GM19035 (cell line): ENCODE results near the gene NEK11.
"Not testable (repeated sequence)": the region's sequence is repeated elsewhere in the genome, so short reads cannot be mapped to it uniquely, and the experiment has no call there.

Experiments used
- ATAC-seq: cut with Tn5 transposase; IDR thresholded peaks from one replicate; pipeline ENCODE4 v1.9.1; 2021; ENCODE audit not compliant: unreplicated experiment

NEK11 gene

GRCh38 chr3:131353986-131354385 lies 327.3 kb downstream of the NEK11 start:
- ATAC-seq, result no peak

GRCh38 chr3:131356006-131356595 lies 329.4 kb downstream of the NEK11 start:
- ATAC-seq, result no peak

- no peak for ATAC-seq
These were observed 330.6 kb downstream of the NEK11 start for GRCh38 chr3:131357275-131357674.

GRCh38 chr3:131360191-131360755 lies 333.6 kb downstream of the NEK11 start:
- ATAC-seq, result no peak

- ATAC-seq, result not testable (repeated sequence)
These were observed 334.4 kb downstream of the NEK11 start for GRCh38 chr3:131361066-131361463.

GRCh38 chr3:131361464-131362421 lies 335.1 kb downstream of the NEK11 start:
- ATAC-seq, result peak; percentile 85

- no peak for ATAC-seq
These were observed 336.6 kb downstream of the NEK11 start for GRCh38 chr3:131363275-131363674.

- no peak for ATAC-seq
These were observed 344.4 kb downstream of the NEK11 start for GRCh38 chr3:131370935-131371687.

- no peak for ATAC-seq
These were observed 345.0 kb downstream of the NEK11 start for GRCh38 chr3:131371688-131372066.

- ATAC-seq, result no peak
These were observed 348.1 kb downstream of the NEK11 start for GRCh38 chr3:131374741-131375140.

- ATAC-seq, result peak; percentile 18
These were observed 354.3 kb downstream of the NEK11 start for GRCh38 chr3:131380821-131381444.

GRCh38 chr3:131381445-131382291 lies 355.0 kb downstream of the NEK11 start, which contains the start of gene NUDT16:
NUDT16 (plus strand) TSS chr3:131381774; CDS start chr3:131381805, 31 bp downstream.
- ATAC-seq, result peak; percentile 98

GRCh38 chr3:131386429-131387165 lies 359.9 kb downstream of the NEK11 start:
- no peak for ATAC-seq

GRCh38 chr3:131387796-131388489 lies 361.3 kb downstream of the NEK11 start:
- ATAC-seq, result no peak

GRCh38 chr3:131388490-131388799 lies 361.8 kb downstream of the NEK11 start:
- ATAC-seq, result no peak

- ATAC-seq, result no peak
These were observed 363.7 kb downstream of the NEK11 start for GRCh38 chr3:131390331-131390730.

GRCh38 chr3:131393051-131393450 lies 366.4 kb downstream of the NEK11 start:
- no peak for ATAC-seq

GRCh38 chr3:131393868-131394267 lies 367.2 kb downstream of the NEK11 start:
- no peak for ATAC-seq

GRCh38 chr3:131394400-131394799 lies 367.7 kb downstream of the NEK11 start:
- ATAC-seq, result no peak
